MM.1S (cell line): ENCODE measurements around the gene ANKS1B.

Source experiments
- DNase-seq: peaks from one replicate; pipeline ENCODE4 v3.0.0-alpha.2; 2015
- H2AFZ ChIP-seq: fragments of 300-600 bp; sonication (generic); 2 replicates; pipeline ENCODE4 v1.6.0; 2016; ENCODE audit warnings: antibody characterized with exemption, low read length
- H3F3A ChIP-seq: fragments of 300-600 bp; sonication (generic); 2 replicates; pipeline ENCODE4 v1.6.1; 2016; ENCODE audit warnings: mild to moderate bottlenecking, antibody characterized with exemption, low read length, moderate library complexity, mixed read lengths; ENCODE audit not compliant: insufficient read depth
- H3K27ac ChIP-seq: fragments of 300-600 bp; sonication (generic); 2 replicates; pipeline ENCODE4 v1.5.1; 2016; ENCODE audit warnings: mild to moderate bottlenecking, low read length
- H3K27me3 ChIP-seq: fragments of 300-600 bp; sonication (generic); replicated peaks from 2 replicates; pipeline ENCODE4 v1.6.0; 2016; ENCODE audit warnings: low read length; ENCODE audit not compliant: insufficient read depth
- H3K36me3 ChIP-seq: fragments of 300-600 bp; sonication (generic); replicated peaks from 2 replicates; pipeline ENCODE4 v1.6.1; 2016; ENCODE audit warnings: mild to moderate bottlenecking, low read length, mixed read lengths; ENCODE audit not compliant: insufficient read depth
- H3K4me1 ChIP-seq: fragments of 300-600 bp; sonication (generic); 2 replicates; pipeline ENCODE4 v1.6.1; 2016; ENCODE audit warnings: low read length, mixed read lengths
- H3K4me2 ChIP-seq: fragments of 300-600 bp; sonication (generic); 2 replicates; pipeline ENCODE4 v1.6.0; 2016; ENCODE audit warnings: low read depth, low read length
- H3K4me3 ChIP-seq: fragments of 300-600 bp; sonication (generic); 2 replicates; pipeline ENCODE4 v1.5.1; 2016; ENCODE audit warnings: low read length, mixed read lengths
- H3K79me2 ChIP-seq: fragments of 300-600 bp; sonication (generic); 2 replicates; pipeline ENCODE4 v1.6.1; 2016; ENCODE audit warnings: mixed run types, low read length, mixed read lengths
- H3K9ac ChIP-seq: fragments of 300-600 bp; sonication (generic); 2 replicates; pipeline ENCODE4 v1.6.1; 2016; ENCODE audit warnings: low read length, mixed read lengths
- H3K9me2 ChIP-seq: fragments of 300-600 bp; sonication (generic); replicated peaks from 2 replicates; pipeline ENCODE4 v1.6.1; 2016; ENCODE audit warnings: mild to moderate bottlenecking, low read length, mixed read lengths; ENCODE audit not compliant: insufficient read depth
- H3K9me3 ChIP-seq: fragments of 300-600 bp; sonication (generic); replicated peaks from 2 replicates; pipeline ENCODE4 v1.6.1; 2016; ENCODE audit warnings: mild to moderate bottlenecking, low read length, mixed read lengths; ENCODE audit not compliant: insufficient read depth
- H4K20me1 ChIP-seq: fragments of 300-600 bp; sonication (generic); 2 replicates; pipeline ENCODE4 v1.6.1; 2016; ENCODE audit warnings: mild to moderate bottlenecking, low read length, moderate library complexity, mixed read lengths; ENCODE audit not compliant: insufficient read depth
- EZH2 ChIP-seq: fragments of 300-600 bp; sonication (generic); optimal IDR thresholded peaks from 2 replicates; pipeline ENCODE3; 2017; ENCODE audit warnings: low read depth, mild to moderate bottlenecking, antibody characterized with exemption, low read length, mixed read lengths
- EZH2phosphoT487 ChIP-seq: fragments of 300-600 bp; sonication (generic); IDR thresholded peaks from 2 replicates; pipeline ENCODE4 v1.6.1; 2018; ENCODE audit warnings: antibody characterized with exemption, low read length
- TF ChIP-seq, protein P1 (sequence below): fragments of 300-600 bp; sonication (generic); IDR thresholded peaks from 2 replicates; pipeline ENCODE4 v1.5.1; 2016; ENCODE audit warnings: antibody characterized with exemption, low read length, mixed read lengths

ANKS1B gene

DNA sequence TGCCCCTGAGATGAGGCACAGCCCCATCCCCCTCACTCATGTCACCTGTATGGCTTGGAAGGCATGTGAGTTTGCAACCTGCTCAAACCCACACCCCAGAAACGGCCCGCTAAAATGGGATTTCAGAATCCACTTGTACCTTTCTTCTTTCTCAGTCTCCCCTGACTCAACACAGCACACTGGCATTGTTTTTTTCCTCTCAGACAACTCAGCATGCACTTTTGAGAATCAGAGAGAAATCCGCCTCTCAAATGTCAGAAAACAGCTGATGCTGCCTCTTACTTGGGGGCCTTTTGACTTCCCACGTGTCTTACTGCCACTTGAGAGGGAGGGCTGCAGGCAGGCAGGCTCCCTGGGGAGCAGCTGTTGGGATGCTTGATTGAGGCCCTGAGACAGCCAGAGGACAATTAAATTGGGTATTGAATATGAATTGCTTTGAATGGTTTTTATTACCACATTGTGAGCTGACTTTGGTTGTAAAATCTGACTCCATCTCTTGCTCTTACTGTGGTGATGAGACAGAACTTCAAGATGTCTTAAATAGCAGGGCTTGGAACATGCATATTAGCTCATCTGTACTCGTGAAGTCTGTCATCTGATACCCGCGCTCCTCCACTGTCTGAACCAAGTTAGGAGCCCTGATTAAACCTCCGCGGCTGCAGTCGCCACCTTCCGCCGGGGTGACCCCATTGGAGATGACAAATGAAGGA, 1243.0 kb downstream of the ANKS1B start:
- TF ChIP-seq EZH2phosphoT487 (no peak), EZH2 (no peak)
- TF ChIP-seq, protein P1, sequence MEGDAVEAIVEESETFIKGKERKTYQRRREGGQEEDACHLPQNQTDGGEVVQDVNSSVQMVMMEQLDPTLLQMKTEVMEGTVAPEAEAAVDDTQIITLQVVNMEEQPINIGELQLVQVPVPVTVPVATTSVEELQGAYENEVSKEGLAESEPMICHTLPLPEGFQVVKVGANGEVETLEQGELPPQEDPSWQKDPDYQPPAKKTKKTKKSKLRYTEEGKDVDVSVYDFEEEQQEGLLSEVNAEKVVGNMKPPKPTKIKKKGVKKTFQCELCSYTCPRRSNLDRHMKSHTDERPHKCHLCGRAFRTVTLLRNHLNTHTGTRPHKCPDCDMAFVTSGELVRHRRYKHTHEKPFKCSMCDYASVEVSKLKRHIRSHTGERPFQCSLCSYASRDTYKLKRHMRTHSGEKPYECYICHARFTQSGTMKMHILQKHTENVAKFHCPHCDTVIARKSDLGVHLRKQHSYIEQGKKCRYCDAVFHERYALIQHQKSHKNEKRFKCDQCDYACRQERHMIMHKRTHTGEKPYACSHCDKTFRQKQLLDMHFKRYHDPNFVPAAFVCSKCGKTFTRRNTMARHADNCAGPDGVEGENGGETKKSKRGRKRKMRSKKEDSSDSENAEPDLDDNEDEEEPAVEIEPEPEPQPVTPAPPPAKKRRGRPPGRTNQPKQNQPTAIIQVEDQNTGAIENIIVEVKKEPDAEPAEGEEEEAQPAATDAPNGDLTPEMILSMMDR, result no peak
- no peak overlapping the region for H3K27ac ChIP-seq

DNA sequence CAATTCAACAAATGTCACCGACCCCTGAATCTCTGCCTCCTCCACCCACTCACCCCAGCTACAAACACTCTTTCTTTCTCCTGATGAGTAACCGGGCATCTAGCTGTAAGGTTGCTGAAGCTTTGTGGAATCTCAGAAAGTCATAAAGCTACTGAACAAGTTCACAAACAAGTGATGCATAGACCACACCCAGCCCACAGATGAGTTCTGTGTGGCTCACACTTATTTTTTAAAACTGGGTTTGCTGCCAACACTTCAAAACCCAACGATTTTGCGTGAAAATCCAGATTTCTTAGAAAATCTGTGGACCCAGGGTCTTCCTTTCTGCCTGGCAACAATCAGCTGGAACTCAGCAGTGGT, 1243.6 kb downstream of the ANKS1B start:
- no peak for DNase-seq
- Histone ChIP-seq H2AFZ (no peak overlapping the region), H3K79me2 (no peaks in the 10 kb centered on the region), H3F3A (no peaks in the 10 kb centered on the region), H3K9me2 (no peaks in the 10 kb centered on the region), H3K4me2 (no peak overlapping the region), H3K9ac (no peak overlapping the region), H3K9me3 (no peaks in the 10 kb centered on the region), H3K4me3 (no peak overlapping the region), H3K27ac (no peak overlapping the region), H3K4me1 (0 out of 2 replicates have a peak, but pooled peaks cover 4% of the 10 kb centered on the region), H3K27me3 (no peaks in the 10 kb centered on the region), H4K20me1 (no peaks in the 10 kb centered on the region), H3K36me3 (no peaks in the 10 kb centered on the region)
- TF ChIP-seq EZH2phosphoT487 (no peak), EZH2 (no peak)
- TF ChIP-seq, protein P1, result no peak

More for the DNA sequence above, 1243.0 kb downstream of the ANKS1B start:
- no peaks in the 10 kb centered on the region for H3K36me3 ChIP-seq
- no peaks in the 10 kb centered on the region for H3K79me2 ChIP-seq
- H3K4me2 ChIP-seq, result no peak overlapping the region
- H4K20me1 ChIP-seq, result no peaks in the 10 kb centered on the region
- no peak for DNase-seq
- no peak overlapping the region for H2AFZ ChIP-seq
- 0 out of 2 replicates have a peak, but pooled peaks cover 4% of the 10 kb centered on the region for H3K4me1 ChIP-seq
- H3K27me3 ChIP-seq, result no peaks in the 10 kb centered on the region
- no peaks in the 10 kb centered on the region for H3F3A ChIP-seq
- no peak overlapping the region for H3K4me3 ChIP-seq
- no peak overlapping the region for H3K9ac ChIP-seq
- H3K9me3 ChIP-seq, result no peaks in the 10 kb centered on the region
- no peaks in the 10 kb centered on the region for H3K9me2 ChIP-seq

DNA sequence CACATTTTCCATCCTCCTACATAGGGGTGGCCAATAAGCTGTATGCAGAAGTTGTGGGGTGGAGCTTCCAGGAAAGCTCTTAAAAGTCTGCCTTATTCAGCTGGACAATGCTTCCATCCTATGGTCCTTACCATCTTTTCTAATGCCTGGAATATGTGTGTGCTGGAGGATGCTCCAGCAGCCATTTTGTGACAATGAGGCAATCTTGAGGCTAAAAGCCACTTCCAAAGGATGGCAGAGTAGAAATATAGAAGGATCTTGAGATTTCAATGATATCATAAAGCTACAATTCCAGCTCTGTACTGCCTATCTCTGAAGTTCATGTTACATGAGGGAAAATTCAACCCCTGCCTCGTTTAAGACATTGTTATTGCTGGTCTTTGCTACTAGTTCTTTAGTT, 1244.0 kb downstream of the ANKS1B start:
- H2AFZ ChIP-seq, result no peak overlapping the region
- H3K79me2 ChIP-seq, result no peaks in the 10 kb centered on the region

More for the DNA sequence above, 1244.0 kb downstream of the ANKS1B start:
- H3K27me3 ChIP-seq, result no peaks in the 10 kb centered on the region
- no peaks in the 10 kb centered on the region for H4K20me1 ChIP-seq
- no peaks in the 10 kb centered on the region for H3K36me3 ChIP-seq
- no peak overlapping the region for H3K4me3 ChIP-seq
- TF ChIP-seq EZH2phosphoT487 (no peak), EZH2 (no peak)
- TF ChIP-seq, protein P1, result no peak
- no peak overlapping the region for H3K9ac ChIP-seq
- no peaks in the 10 kb centered on the region for H3F3A ChIP-seq
- H3K27ac ChIP-seq, result no peak overlapping the region
- no peak overlapping the region for H3K4me2 ChIP-seq
- H3K9me3 ChIP-seq, result no peaks in the 10 kb centered on the region
- no peaks in the 10 kb centered on the region for H3K9me2 ChIP-seq
- DNase-seq, result no peak
- H3K4me1 ChIP-seq, result 0 out of 2 replicates have a peak, but pooled peaks cover 4% of the 10 kb centered on the region
